HEK293T (cell line): ENCODE measurements around the gene ZBTB12.
"Not testable (repeated sequence)": the region's sequence is repeated elsewhere in the genome, so short reads cannot be mapped to it uniquely, and the experiment has no call there.

Source experiments
- CTCF ChIA-PET: fragments of 350-600 bp; formaldehyde crosslinking; extraction: SDS; loops from one replicate; lab custom pipeline; 2021; ENCODE audit warnings: antibody characterized with exemption, inconsistent platforms; lab: Yijun Ruan, JAX
- POLR2A ChIA-PET: fragments of 350-600 bp; formaldehyde crosslinking; extraction: SDS; loops from one replicate; lab custom pipeline; 2020; ENCODE audit warnings: antibody characterized with exemption, inconsistent platforms; lab: Yijun Ruan, JAX
- DNase-seq: peaks from one replicate; pipeline ENCODE4 v3.0.0; 2012; ENCODE audit warnings: mixed read lengths; ENCODE audit errors: extremely low spot score
- ARNT ChIP-seq: fragments of 450-650 bp; IDR thresholded peaks from 2 replicates; pipeline ENCODE4 v1.6.1; 2017; ENCODE audit warnings: mild to moderate bottlenecking
- BHLHE40 ChIP-seq: fragments of 450-650 bp; IDR thresholded peaks from 2 replicates; pipeline ENCODE4 v1.6.1; 2016; ENCODE audit warnings: mild to moderate bottlenecking, moderate library complexity, borderline replicate concordance
- CTBP1 ChIP-seq: fragments of 450-650 bp; IDR thresholded peaks from 2 replicates; pipeline ENCODE4 v1.6.1; 2016; ENCODE audit warnings: borderline replicate concordance
- ELF4 ChIP-seq: fragments of 450-650 bp; IDR thresholded peaks from 2 replicates; pipeline ENCODE4 v1.6.1; 2017; ENCODE audit warnings: antibody characterized with exemption
- FOXA1 ChIP-seq: fragments of 450-650 bp; IDR thresholded peaks from 2 replicates; pipeline ENCODE4 v1.6.1; 2016; ENCODE audit warnings: mild to moderate bottlenecking
- FOXK2 ChIP-seq: fragments of 450-650 bp; IDR thresholded peaks from 2 replicates; pipeline ENCODE4 v1.6.1; 2016; ENCODE audit warnings: mild to moderate bottlenecking
- FOXM1 ChIP-seq: fragments of 450-650 bp; IDR thresholded peaks from 2 replicates; pipeline ENCODE4 v1.6.1; 2017; ENCODE audit warnings: mild to moderate bottlenecking, borderline replicate concordance
- HDGF ChIP-seq: fragments of 450-650 bp; IDR thresholded peaks from 2 replicates; pipeline ENCODE4 v1.6.1; 2017; ENCODE audit warnings: antibody characterized with exemption, borderline replicate concordance
- L3MBTL2 ChIP-seq: fragments of 450-650 bp; conservative IDR thresholded peaks from 2 replicates; pipeline ENCODE4 v1.6.1; 2016; ENCODE audit warnings: mild to moderate bottlenecking
- LEF1 ChIP-seq: fragments of 450-650 bp; IDR thresholded peaks from 2 replicates; pipeline ENCODE4 v1.6.1; 2017; ENCODE audit warnings: mild to moderate bottlenecking, borderline replicate concordance
- NFRKB ChIP-seq: fragments of 450-650 bp; IDR thresholded peaks from 2 replicates; pipeline ENCODE4 v1.6.1; 2016; ENCODE audit warnings: mild to moderate bottlenecking, moderate library complexity
- PKNOX1 ChIP-seq: fragments of 450-650 bp; IDR thresholded peaks from 2 replicates; pipeline ENCODE4 v1.6.1; 2016
- SP1 ChIP-seq: fragments of 450-650 bp; IDR thresholded peaks from 2 replicates; pipeline ENCODE4 v1.6.1; 2017
- SUZ12 ChIP-seq: fragments of 450-650 bp; IDR thresholded peaks from 2 replicates; pipeline ENCODE4 v1.6.1; 2016; ENCODE audit warnings: mild to moderate bottlenecking
- TARDBP ChIP-seq: fragments of 450-650 bp; IDR thresholded peaks from 2 replicates; pipeline ENCODE4 v1.6.1; 2016
- ZNF384 ChIP-seq: fragments of 450-650 bp; IDR thresholded peaks from 2 replicates; pipeline ENCODE4 v1.6.1; 2016

Gene ZBTB12

GRCh38 chr6:31940256-31940664 lies 38.4 kb upstream of the ZBTB12 start:
- CTCF ChIA-PET = interaction anchor here (0.9 to 1.9 kb wide), 2 partner anchors 12 to 165 kb away, joined by 5 to 10 read pairs; no protein-coding TSS in a partner anchor
- no peak for DNase-seq
- TF ChIP-seq LEF1 (no peak), L3MBTL2 (no peak), ELF4 (no peak), FOXA1 (no peak), FOXK2 (no peak), HDGF (no peak), CTBP1 (no peak), SP1 (no peak), ARNT (no peak), TARDBP (no peak)
- POLR2A ChIA-PET = interaction anchor here (0.6 to 3.0 kb wide), 2 partner anchors 9 to 207 kb away, joined by 3 to 11 read pairs; no protein-coding TSS in a partner anchor

GRCh38 chr6:31935823-31936222 lies 33.9 kb upstream of the ZBTB12 start:
- no peak for TF ChIP-seq ELF4
- TF ChIP-seq FOXK2 = no peak
- TF ChIP-seq L3MBTL2 = no peak
- TF ChIP-seq FOXM1 = no peak
- TF ChIP-seq PKNOX1 = no peak
- TF ChIP-seq FOXA1 = no peak
- TF ChIP-seq BHLHE40 = no peak
- no peak for TF ChIP-seq NFRKB
- TF ChIP-seq ZNF384 = no peak
- TF ChIP-seq LEF1 = no peak
- no peak for TF ChIP-seq ARNT
- no peak for TF ChIP-seq TARDBP
- no peak for TF ChIP-seq SUZ12
- TF ChIP-seq CTBP1 = no peak
- TF ChIP-seq HDGF = no peak
- no peak for TF ChIP-seq SP1
- DNase-seq = no peak
- CTCF ChIA-PET = no interaction called here
- POLR2A ChIA-PET = no interaction called here

GRCh38 chr6:31935021-31935420 lies 33.1 kb upstream of the ZBTB12 start:
- DNase-seq = no peak
- ChIA-PET CTCF (no interaction called here), POLR2A (no interaction called here)
- TF ChIP-seq L3MBTL2 (no peak), BHLHE40 (no peak), NFRKB (no peak), FOXK2 (no peak), FOXM1 (no peak), ELF4 (no peak), SP1 (no peak), FOXA1 (no peak), ARNT (no peak), TARDBP (no peak), LEF1 (no peak), SUZ12 (no peak), CTBP1 (no peak), ZNF384 (no peak), HDGF (no peak), PKNOX1 (no peak)

- CTCF ChIA-PET = no interaction called here
- POLR2A ChIA-PET = no interaction called here
- DNase-seq = no peak
- TF ChIP-seq TARDBP (no peak), ARNT (no peak), HDGF (no peak), FOXM1 (no peak)
Measured at GRCh38 chr6:31933537-31933936, 31.7 kb upstream of the ZBTB12 start.

- CTCF ChIA-PET, DNase-seq, POLR2A ChIA-PET: not testable (repeated sequence)
Measured at GRCh38 chr6:31932137-31932536, 30.3 kb upstream of the ZBTB12 start.

- TF ChIP-seq FOXM1 (no peak), TARDBP (no peak), NFRKB (no peak), ZNF384 (no peak), PKNOX1 (no peak), HDGF (no peak), CTBP1 (no peak), ELF4 (no peak), FOXA1 (no peak)
- ChIA-PET POLR2A (no interaction called here), CTCF (no interaction called here)
- no peak for DNase-seq
Measured at GRCh38 chr6:31930962-31931361, 29.1 kb upstream of the ZBTB12 start.

GRCh38 chr6:31928672-31928939 lies 26.7 kb upstream of the ZBTB12 start:
- DNase-seq = no peak
- no peak for TF ChIP-seq CTBP1
- no peak for TF ChIP-seq SUZ12
- no peak for TF ChIP-seq NFRKB
- no peak for TF ChIP-seq HDGF
- no peak for TF ChIP-seq ZNF384
- no peak for TF ChIP-seq ARNT
- POLR2A ChIA-PET = no interaction called here

More at GRCh38 chr6:31928672-31928939, 26.7 kb upstream of the ZBTB12 start:
- CTCF ChIA-PET = no interaction called here
